ENCODE data around the gene PDLIM1. TPM values are rescaled to one million over a fixed set of nuclear protein-coding genes. Genes with fewer than 3 reads are reported as not detected.

Gene PDLIM1
- total RNA-seq, 1 donor from 2014 or later = 54.7 TPM

DNA sequence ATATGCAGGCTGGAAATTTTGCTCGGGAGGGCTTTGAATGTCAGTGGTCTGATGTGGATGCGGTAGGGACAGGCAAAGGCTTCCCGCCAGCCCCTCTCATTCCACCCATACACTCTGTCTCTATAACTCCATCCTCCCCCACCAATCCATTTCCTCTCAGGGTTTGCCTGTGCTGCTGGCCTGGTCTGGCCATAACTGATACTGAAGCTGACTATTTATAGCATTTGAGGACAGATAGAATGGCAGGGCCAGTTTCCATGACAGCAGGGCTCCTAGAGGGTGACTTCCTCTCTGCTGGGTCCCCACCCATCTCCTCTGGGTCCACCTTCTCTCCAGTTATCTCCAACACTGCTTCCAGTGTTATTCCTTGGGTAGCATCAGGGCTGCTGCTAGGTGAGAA is 6.6 kb upstream of the PDLIM1 start:
- H3K4me3 ChIP-seq (ENCODE audit: low read depth, low read length) = no peak overlapping the region
- TF ChIP-seq, protein P1, sequence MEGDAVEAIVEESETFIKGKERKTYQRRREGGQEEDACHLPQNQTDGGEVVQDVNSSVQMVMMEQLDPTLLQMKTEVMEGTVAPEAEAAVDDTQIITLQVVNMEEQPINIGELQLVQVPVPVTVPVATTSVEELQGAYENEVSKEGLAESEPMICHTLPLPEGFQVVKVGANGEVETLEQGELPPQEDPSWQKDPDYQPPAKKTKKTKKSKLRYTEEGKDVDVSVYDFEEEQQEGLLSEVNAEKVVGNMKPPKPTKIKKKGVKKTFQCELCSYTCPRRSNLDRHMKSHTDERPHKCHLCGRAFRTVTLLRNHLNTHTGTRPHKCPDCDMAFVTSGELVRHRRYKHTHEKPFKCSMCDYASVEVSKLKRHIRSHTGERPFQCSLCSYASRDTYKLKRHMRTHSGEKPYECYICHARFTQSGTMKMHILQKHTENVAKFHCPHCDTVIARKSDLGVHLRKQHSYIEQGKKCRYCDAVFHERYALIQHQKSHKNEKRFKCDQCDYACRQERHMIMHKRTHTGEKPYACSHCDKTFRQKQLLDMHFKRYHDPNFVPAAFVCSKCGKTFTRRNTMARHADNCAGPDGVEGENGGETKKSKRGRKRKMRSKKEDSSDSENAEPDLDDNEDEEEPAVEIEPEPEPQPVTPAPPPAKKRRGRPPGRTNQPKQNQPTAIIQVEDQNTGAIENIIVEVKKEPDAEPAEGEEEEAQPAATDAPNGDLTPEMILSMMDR (IDR thresholded peaks at IDR 0.05; ENCODE audit: insufficient read depth, low read length, poor library complexity, severe bottlenecking) = no peak
- no peak for DNase-seq (ENCODE audit: low read depth)

DNA sequence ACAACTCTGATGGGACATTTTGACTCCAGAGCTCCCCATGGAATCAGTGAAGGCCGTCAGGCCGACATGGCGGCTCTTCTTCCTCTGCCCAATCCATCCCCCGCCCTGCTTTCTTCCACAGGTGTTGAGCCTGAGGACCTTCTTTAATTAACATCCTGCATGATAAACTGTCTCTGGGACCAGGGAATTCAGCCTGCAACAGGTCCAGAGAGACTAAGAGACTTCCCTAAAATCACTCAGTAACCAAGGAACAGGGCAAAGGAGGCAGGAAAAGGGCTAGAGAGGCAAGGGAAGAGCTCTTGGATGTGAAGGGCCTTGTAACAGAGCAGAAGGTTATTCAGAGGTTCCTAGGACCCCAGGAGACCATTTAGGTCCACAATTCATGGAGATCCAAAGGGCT is 6.0 kb upstream of the PDLIM1 start:
- Histone ChIP-seq H3K36me3 (ENCODE audit: control insufficient read depth, insufficient read depth, low read length) (no peaks in the 10 kb centered on the region), H3K27me3 (ENCODE audit: control insufficient read depth, insufficient read depth, low read length) (no peaks in the 10 kb centered on the region), H3K4me3 (ENCODE audit: low read depth, low read length) (no peak overlapping the region)
- no peak for DNase-seq (ENCODE audit: low read depth)
- TF ChIP-seq, protein P1 (IDR thresholded peaks at IDR 0.05; ENCODE audit: insufficient read depth, low read length, poor library complexity, severe bottlenecking) = no peak

More for the DNA sequence above, 6.6 kb upstream of the PDLIM1 start:
- Histone ChIP-seq H3K27me3 (ENCODE audit: control insufficient read depth, insufficient read depth, low read length) (no peaks in the 10 kb centered on the region), H3K36me3 (ENCODE audit: control insufficient read depth, insufficient read depth, low read length) (no peaks in the 10 kb centered on the region)

DNA sequence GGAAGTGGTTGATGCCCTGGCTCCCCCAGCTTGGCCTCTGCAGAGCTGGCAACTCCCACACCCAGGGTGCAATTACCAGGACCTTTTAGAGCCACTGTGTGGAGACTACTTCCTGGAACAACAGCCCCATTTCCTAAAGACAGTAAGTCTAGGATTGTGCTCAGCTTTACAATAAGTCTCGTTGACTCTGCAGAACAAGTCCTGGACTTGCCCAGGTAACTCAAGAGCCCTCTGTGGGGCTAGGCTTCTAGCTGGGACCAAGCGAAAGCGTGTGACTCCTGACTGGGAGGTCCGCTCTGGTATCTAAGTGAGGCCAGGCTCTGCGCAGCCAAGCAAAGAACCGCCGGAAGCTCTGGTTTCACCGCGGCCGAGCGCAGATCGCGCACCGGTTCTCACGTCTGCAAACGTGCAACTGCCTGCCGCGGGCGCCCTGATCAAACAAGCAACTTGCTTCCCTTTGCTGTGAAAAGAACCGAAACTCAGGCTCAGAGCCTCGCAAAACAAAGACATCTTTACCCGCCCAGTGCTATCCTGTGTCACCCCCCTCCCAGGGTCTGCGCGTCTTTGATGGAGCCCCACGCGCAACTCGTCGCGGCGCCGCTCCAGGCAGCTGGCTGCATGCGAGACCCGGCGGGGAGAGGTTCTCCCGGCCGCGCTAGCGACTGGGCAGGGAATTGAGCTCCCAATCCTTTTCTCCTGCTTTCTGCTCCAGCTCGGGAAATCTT is 4.4 kb upstream of the PDLIM1 start:
- TF ChIP-seq, protein P1 (IDR thresholded peaks at IDR 0.05; ENCODE audit: insufficient read depth, low read length, poor library complexity, severe bottlenecking) = no peak
- Histone ChIP-seq H3K27me3 (ENCODE audit: control insufficient read depth, insufficient read depth, low read length) (no peaks in the 10 kb centered on the region), H3K4me3 (ENCODE audit: low read depth, low read length) (peak overlapping the region; percentile 6), H3K36me3 (ENCODE audit: control insufficient read depth, insufficient read depth, low read length) (no peaks in the 10 kb centered on the region)
- DNase-seq (ENCODE audit: low read depth) = peak; percentile 61

DNA sequence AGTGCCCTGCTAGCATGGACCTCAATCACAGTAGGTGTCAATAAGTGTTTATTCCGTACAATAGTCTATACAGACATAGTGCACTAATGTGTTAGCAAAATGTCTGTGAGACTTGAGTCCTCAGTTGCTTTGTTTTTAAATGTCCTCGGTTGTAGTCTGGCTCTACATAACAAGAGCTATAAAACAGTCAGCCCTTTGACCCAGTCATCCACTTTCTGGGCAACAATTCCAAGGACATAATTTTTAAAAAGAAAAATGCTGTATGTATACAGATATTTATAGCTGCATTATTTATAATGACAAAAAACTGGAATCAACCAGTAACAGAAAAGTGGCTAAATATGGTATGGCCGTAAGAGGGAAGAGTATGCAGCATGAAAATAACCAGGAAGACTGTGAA is 2.8 kb upstream of the PDLIM1 start:
- TF ChIP-seq, protein P1 (IDR thresholded peaks at IDR 0.05; ENCODE audit: insufficient read depth, low read length, poor library complexity, severe bottlenecking) = no peak
- H3K27me3 ChIP-seq (ENCODE audit: control insufficient read depth, insufficient read depth, low read length) = no peaks in the 10 kb centered on the region
- DNase-seq (ENCODE audit: low read depth) = no peak
- H3K4me3 ChIP-seq (ENCODE audit: low read depth, low read length) = no peak overlapping the region
- no peaks in the 10 kb centered on the region for H3K36me3 ChIP-seq (ENCODE audit: control insufficient read depth, insufficient read depth, low read length)

DNA sequence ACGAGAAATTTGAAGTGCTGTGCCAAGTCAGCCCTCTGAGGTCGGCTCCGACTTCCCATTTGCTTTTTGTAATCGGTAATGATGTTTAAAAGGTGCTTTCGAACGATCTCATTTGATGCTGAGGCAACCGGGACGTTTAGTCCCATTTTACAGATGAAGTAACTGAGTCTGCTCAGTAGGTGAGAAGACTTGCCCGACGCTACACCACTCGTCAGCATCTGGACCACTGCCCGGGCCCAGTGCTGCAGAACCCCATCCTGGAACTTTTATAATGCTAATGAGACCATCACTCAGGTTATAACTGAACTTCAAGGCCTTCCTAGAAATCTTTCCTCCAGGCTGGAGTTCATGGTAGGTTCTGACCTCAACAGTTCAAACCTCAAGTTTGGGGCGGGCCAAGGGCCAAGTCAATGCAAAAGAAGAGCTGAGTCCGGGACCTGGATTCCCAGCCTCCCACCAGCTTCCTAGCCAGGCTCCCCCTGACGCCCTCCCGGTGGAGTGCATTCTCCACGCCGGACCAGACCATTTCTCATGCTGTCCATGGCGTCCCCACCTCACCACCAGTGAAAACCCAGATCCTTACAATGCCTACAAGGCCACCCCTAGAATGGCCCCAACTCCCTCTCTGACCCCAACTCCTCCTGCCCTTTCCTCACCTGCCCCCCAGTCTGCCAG is 699 bp upstream of the PDLIM1 start:
- H3K27me3 ChIP-seq (ENCODE audit: control insufficient read depth, insufficient read depth, low read length) = no peaks in the 10 kb centered on the region
- no peaks in the 10 kb centered on the region for H3K36me3 ChIP-seq (ENCODE audit: control insufficient read depth, insufficient read depth, low read length)
- H3K4me3 ChIP-seq (ENCODE audit: low read depth, low read length) = peak overlapping the region; percentile 96
- TF ChIP-seq, protein P1 (IDR thresholded peaks at IDR 0.05; ENCODE audit: insufficient read depth, low read length, poor library complexity, severe bottlenecking) = no peak
- DNase-seq (ENCODE audit: low read depth) = no peak
